GM06990 (cell line): ENCODE data around the gene RAB6B.

Source experiments
- DNase-seq: peaks from one replicate; pipeline ENCODE4 v3.0.0-alpha.2; 2011; ENCODE audit not compliant: insufficient read length; ENCODE audit errors: extremely low read depth
- H3K27me3 ChIP-seq: replicated peaks from 2 replicates; pipeline ENCODE4 v1.6.0; 2011; ENCODE audit warnings: low read length; ENCODE audit not compliant: control insufficient read depth, insufficient read depth
- H3K36me3 ChIP-seq: 2 replicates; pipeline ENCODE4 v1.5.1; 2011; ENCODE audit warnings: low read length; ENCODE audit not compliant: control insufficient read depth, insufficient read depth
- H3K4me3 ChIP-seq: replicated peaks from 2 replicates; pipeline ENCODE4 v1.5.1; 2011; ENCODE audit warnings: low read depth, mild to moderate bottlenecking, control low read depth, low read length
- TF ChIP-seq, protein P1 (sequence below): IDR thresholded peaks from 2 replicates; pipeline ENCODE4 v1.5.1; 2011; ENCODE audit warnings: low read length, control low read depth, mild to moderate bottlenecking, inconsistent platforms; ENCODE audit not compliant: insufficient read depth, poor library complexity, severe bottlenecking

Gene RAB6B

DNA sequence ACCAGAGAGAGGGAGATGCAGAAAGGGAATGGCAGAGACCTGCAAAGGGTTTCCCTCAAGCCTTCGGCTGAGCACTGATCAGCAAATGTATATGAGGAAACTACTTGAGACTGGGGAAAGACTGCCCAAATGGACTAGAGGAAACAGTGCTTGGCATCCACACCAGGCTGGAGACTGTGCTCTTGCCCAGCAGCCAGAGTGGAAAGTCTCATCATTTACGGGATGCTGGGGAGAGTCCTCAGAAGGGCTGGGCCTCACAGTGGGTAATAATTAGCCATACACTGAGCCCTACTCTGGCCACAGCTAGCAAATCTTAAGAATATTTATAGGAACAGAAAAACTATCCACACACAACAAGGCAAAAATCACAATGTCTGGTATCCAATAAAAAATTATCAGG lies 18.5 kb downstream of the RAB6B start:
- no peak for DNase-seq
- Histone ChIP-seq H3K4me3 (no peak overlapping the region), H3K36me3 (no peaks in the 10 kb centered on the region), H3K27me3 (no peaks in the 10 kb centered on the region)
- TF ChIP-seq, protein P1, sequence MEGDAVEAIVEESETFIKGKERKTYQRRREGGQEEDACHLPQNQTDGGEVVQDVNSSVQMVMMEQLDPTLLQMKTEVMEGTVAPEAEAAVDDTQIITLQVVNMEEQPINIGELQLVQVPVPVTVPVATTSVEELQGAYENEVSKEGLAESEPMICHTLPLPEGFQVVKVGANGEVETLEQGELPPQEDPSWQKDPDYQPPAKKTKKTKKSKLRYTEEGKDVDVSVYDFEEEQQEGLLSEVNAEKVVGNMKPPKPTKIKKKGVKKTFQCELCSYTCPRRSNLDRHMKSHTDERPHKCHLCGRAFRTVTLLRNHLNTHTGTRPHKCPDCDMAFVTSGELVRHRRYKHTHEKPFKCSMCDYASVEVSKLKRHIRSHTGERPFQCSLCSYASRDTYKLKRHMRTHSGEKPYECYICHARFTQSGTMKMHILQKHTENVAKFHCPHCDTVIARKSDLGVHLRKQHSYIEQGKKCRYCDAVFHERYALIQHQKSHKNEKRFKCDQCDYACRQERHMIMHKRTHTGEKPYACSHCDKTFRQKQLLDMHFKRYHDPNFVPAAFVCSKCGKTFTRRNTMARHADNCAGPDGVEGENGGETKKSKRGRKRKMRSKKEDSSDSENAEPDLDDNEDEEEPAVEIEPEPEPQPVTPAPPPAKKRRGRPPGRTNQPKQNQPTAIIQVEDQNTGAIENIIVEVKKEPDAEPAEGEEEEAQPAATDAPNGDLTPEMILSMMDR = no peak

DNA sequence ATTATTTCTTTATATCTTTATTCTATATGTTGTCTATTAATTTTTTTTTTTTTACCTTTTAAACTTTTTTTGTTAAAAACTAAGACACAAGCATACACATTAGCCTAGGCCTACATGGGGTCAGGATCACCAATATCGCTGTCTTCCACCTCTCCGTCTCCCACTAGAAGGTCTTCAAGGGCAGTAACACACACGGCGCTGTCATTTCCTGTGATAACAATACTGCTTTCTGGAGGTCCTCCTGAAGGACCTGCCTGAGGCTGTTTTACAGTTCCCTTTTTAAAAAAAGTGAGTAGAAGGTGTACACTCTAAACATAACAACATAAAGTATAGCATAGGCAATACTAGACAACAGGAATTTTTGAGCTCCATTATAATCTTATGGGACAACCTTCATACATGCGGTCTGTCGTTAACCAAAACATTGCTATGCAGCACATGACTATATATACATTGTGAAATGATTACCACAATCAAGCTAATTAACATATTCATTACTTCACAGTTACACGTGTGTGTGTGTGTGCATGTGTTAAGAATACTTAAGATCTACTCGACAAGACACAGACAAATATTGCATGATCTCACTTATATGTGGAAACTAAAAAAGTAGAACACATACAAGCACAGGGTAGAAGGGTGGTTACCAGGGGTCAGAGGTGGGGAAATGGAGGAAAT lies 20.8 kb downstream of the RAB6B start:
- H3K36me3 ChIP-seq = no peaks in the 10 kb centered on the region
- no peaks in the 10 kb centered on the region for H3K27me3 ChIP-seq
- H3K4me3 ChIP-seq = no peak overlapping the region
- DNase-seq = no peak
- TF ChIP-seq, protein P1 = no peak

DNA sequence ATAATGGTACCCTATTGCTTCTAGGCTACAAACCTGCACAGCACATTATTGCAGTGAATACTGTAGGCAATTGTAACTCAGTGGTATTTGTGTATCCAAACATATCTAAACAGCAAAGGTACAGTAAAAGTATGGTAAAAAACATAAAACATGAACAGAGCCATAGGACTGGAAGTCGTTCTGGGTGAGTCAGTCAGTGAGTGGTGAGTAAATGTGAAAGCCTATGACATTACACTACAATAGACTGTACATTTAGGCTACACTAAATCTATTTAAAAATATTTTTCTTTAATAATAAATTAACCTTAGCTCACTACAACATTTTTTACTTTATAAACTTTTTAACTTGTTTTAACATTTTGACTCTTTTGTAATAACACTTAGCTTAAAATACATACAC lies 21.3 kb downstream of the RAB6B start:
- Histone ChIP-seq H3K27me3 (no peaks in the 10 kb centered on the region), H3K4me3 (no peak overlapping the region), H3K36me3 (no peaks in the 10 kb centered on the region)
- no peak for DNase-seq
- TF ChIP-seq, protein P1 = no peak

DNA sequence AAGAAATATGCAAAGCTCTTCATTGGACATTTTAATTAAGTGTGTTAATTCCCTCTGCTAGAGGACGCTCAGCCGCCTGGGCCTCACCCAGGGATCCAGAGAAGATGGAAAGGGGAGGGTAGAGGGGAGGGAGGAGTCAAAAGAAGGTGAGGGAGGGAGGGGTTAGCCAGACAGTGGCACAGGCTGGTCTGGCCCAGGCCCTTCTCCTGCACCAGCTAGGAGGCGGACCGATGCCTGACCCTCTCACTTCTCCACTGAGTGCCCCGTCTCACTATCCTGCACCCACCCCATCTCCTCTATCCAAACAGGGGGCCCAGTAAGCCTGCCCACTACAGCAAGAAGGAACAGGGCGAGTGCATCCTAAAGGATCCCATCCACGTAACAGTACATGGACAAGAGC lies 22.9 kb downstream of the RAB6B start:
- H3K27me3 ChIP-seq = no peaks in the 10 kb centered on the region
- H3K4me3 ChIP-seq = no peak overlapping the region
- DNase-seq = no peak
- TF ChIP-seq, protein P1 = no peak
- H3K36me3 ChIP-seq = no peaks in the 10 kb centered on the region

DNA sequence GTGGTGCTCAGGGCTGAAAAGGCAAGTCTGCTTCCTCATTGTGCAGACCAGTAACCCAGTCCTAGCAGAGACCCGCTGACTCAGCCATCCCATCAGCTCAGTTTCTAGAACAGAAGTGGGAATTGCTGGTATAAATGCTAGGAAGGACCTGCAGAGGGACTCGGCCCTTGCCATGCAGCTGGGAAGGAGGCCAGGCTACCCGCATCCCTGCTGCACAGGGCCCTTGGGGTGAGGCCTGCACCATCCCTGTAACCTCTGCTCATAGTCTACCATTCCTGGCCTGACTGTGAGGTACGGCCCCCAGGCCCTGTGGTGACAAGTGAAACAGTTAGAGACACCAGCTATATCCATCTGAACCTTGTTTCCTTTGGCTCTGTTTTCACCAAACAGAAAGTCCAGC lies 23.5 kb downstream of the RAB6B start:
- Histone ChIP-seq H3K27me3 (no peaks in the 10 kb centered on the region), H3K4me3 (no peak overlapping the region), H3K36me3 (no peaks in the 10 kb centered on the region)

More for the DNA sequence above, 23.5 kb downstream of the RAB6B start:
- DNase-seq = no peak
- TF ChIP-seq, protein P1 = no peak
